LoVo (cell line): Measurements from ENCODE around the gene EIF4B.

Experiments
- DNase-seq: peaks from one replicate; pipeline ENCODE4 v3.0.0-alpha.2; 2016; ENCODE audit warnings: low spot score

The EIF4B gene

GRCh38 chr12:53059434-53060063 lies 53.3 kb downstream of the EIF4B start:
- DNase-seq, result no peak

GRCh38 chr12:53060064-53060720 lies 53.9 kb downstream of the EIF4B start:
- no peak for DNase-seq

GRCh38 chr12:53060721-53061276 lies 54.5 kb downstream of the EIF4B start:
- no peak for DNase-seq

- DNase-seq, result peak; percentile 82
These were observed 55.3 kb downstream of the EIF4B start for GRCh38 chr12:53061404-53062010.

- no peak for DNase-seq
These were observed 56.0 kb downstream of the EIF4B start for GRCh38 chr12:53062011-53062961.

GRCh38 chr12:53062977-53063707 lies 56.9 kb downstream of the EIF4B start:
- DNase-seq, result no peak

- no peak for DNase-seq
These were observed 57.7 kb downstream of the EIF4B start for GRCh38 chr12:53063708-53064612.

- no peak for DNase-seq
These were observed 58.6 kb downstream of the EIF4B start for GRCh38 chr12:53064613-53065436.

GRCh38 chr12:53065470-53065869 lies 59.2 kb downstream of the EIF4B start:
- DNase-seq, result no peak

- peak; percentile 77 for DNase-seq
These were observed 60.0 kb downstream of the EIF4B start for GRCh38 chr12:53065975-53066931.

GRCh38 chr12:53067074-53067992 lies 61.1 kb downstream of the EIF4B start:
- no peak for DNase-seq

GRCh38 chr12:53067993-53068770 lies 61.9 kb downstream of the EIF4B start:
- no peak for DNase-seq

- no peak for DNase-seq
These were observed 62.7 kb downstream of the EIF4B start for GRCh38 chr12:53068811-53069585.

GRCh38 chr12:53069621-53070410 lies 63.6 kb downstream of the EIF4B start:
- no peak for DNase-seq
